ENCODE measurements around the gene PELO.

DNA sequence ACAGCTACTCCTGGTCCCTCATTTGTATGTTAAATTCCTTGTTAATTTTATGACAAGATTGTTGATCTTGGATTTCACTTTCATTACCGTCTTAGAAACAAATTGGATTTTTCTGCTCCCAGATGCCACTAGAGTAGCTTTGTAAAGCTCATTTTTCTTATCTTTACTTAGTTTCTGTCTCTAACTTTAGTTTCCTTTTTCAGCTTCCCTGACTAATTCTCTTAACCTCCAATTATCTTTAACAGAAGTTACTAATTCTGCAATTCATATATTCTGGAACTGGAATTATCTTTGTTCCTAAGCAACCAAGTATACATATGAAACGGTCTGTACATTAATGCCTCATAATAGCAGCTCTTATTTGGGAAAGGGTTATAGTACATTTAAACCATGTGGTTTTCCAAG, 16.7 kb downstream of the PELO start:
- TF ChIP-seq ZNF565 (CRISPR knock-in tag; conservative IDR thresholded peaks at IDR 0.05; ENCODE audit: low read depth) (no peak), ZFP3 (CRISPR knock-in tag; IDR thresholded peaks at IDR 0.05) (no peak), PPARA (CRISPR knock-in tag; IDR thresholded peaks at IDR 0.05; ENCODE audit: borderline replicate concordance) (no peak), SNAI2 (CRISPR knock-in tag; IDR thresholded peaks at IDR 0.05) (no peak), OSR1 (CRISPR knock-in tag; IDR thresholded peaks at IDR 0.05) (no peak), ARNTL (CRISPR knock-in tag; IDR thresholded peaks at IDR 0.05; ENCODE audit: borderline replicate concordance, low read depth) (no peak), ISL1 (CRISPR knock-in tag; IDR thresholded peaks at IDR 0.05) (no peak), ESRRG (CRISPR knock-in tag; IDR thresholded peaks at IDR 0.05) (no peak)
- TF ChIP-seq, protein P1, sequence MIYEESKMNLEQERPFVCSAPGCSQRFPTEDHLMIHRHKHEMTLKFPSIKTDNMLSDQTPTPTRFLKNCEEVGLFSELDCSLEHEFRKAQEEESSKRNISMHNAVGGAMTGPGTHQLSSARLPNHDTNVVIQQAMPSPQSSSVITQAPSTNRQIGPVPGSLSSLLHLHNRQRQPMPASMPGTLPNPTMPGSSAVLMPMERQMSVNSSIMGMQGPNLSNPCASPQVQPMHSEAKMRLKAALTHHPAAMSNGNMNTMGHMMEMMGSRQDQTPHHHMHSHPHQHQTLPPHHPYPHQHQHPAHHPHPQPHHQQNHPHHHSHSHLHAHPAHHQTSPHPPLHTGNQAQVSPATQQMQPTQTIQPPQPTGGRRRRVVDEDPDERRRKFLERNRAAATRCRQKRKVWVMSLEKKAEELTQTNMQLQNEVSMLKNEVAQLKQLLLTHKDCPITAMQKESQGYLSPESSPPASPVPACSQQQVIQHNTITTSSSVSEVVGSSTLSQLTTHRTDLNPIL (CRISPR knock-in tag; IDR thresholded peaks at IDR 0.05; ENCODE audit: low read depth): no peak
- TF ChIP-seq, protein P2, sequence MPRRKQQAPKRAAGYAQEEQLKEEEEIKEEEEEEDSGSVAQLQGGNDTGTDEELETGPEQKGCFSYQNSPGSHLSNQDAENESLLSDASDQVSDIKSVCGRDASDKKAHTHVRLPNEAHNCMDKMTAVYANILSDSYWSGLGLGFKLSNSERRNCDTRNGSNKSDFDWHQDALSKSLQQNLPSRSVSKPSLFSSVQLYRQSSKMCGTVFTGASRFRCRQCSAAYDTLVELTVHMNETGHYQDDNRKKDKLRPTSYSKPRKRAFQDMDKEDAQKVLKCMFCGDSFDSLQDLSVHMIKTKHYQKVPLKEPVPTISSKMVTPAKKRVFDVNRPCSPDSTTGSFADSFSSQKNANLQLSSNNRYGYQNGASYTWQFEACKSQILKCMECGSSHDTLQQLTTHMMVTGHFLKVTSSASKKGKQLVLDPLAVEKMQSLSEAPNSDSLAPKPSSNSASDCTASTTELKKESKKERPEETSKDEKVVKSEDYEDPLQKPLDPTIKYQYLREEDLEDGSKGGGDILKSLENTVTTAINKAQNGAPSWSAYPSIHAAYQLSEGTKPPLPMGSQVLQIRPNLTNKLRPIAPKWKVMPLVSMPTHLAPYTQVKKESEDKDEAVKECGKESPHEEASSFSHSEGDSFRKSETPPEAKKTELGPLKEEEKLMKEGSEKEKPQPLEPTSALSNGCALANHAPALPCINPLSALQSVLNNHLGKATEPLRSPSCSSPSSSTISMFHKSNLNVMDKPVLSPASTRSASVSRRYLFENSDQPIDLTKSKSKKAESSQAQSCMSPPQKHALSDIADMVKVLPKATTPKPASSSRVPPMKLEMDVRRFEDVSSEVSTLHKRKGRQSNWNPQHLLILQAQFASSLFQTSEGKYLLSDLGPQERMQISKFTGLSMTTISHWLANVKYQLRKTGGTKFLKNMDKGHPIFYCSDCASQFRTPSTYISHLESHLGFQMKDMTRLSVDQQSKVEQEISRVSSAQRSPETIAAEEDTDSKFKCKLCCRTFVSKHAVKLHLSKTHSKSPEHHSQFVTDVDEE (CRISPR knock-in tag; IDR thresholded peaks at IDR 0.05): no peak
